A549 (cell line): Measurements from ENCODE around the gene SEMA4B. TPM values are rescaled to one million over a fixed set of nuclear protein-coding genes. Genes with fewer than 3 reads are reported as not detected.

Experiments used
- ATAC-seq, 2 experiments: fragments of 200-7000 bp in 1 of 2; fragments of >200 bp in 1 of 2; cut with Nextera tagmentation in 1 of 2; cut with Tn5 transposase in 1 of 2; 3 replicates each; pipeline versions ENCODE4 v1.8.0 to v1.9.1; 2018 to 2020; ENCODE audit warnings: mild to moderate bottlenecking in 1 of 2, moderate library complexity in 1 of 2
- CTCF ChIA-PET: fragments of 300-600 bp; sonication (Branson Sonifier 250); formaldehyde crosslinking; extraction: SDS; loops from one replicate; lab custom pipeline; 2021; ENCODE audit warnings: antibody characterized with exemption, inconsistent platforms; lab: Yijun Ruan, JAX
- POLR2A ChIA-PET: fragments of 350-600 bp; formaldehyde crosslinking; extraction: SDS; loops from one replicate; lab custom pipeline; 2021; ENCODE audit warnings: antibody characterized with exemption, inconsistent platforms; lab: Yijun Ruan, JAX
- DNase-seq, 2 experiments: peaks; one replicate each; pipeline versions ENCODE4 v3.0.0 to v3.0.0-alpha.2; 2011 to 2016; ENCODE audit warnings: low read depth in 1 of 2, low spot score in 1 of 2
- FAIRE-seq: peaks from 2 replicates; lab custom pipeline; 2011; peaks lifted over from hg19 to GRCh38; lab: Jason Lieb, UNC
- H3K27ac ChIP-seq, 2 experiments: fragments of >200 bp; sonication (Bioruptor Twin); formaldehyde crosslinking; 3 replicates each; pipeline ENCODE4 v1.5.1; 2016 to 2017
- H3K4me1 ChIP-seq: fragments of >200 bp; sonication (Bioruptor Twin); formaldehyde crosslinking; 3 replicates; pipeline ENCODE4 v1.6.1; 2016
- H3K4me2 ChIP-seq: fragments of >200 bp; sonication (Bioruptor Twin); formaldehyde crosslinking; 3 replicates; pipeline ENCODE4 v1.6.1; 2016
- H3K4me3 ChIP-seq: fragments of >200 bp; sonication (Bioruptor Twin); formaldehyde crosslinking; 3 replicates; pipeline ENCODE4 v1.5.1; 2016
- H3K9me3 ChIP-seq: fragments of >200 bp; sonication (Bioruptor Twin); formaldehyde crosslinking; 3 replicates; pipeline ENCODE4 v1.6.1; 2016
- BHLHE40 ChIP-seq: IDR thresholded peaks from 2 replicates; pipeline ENCODE4 v1.6.1; 2012; ENCODE audit warnings: low read depth, low read length, inconsistent platforms
- CHD4 ChIP-seq: fragments of 200-600 bp; sonication (generic); IDR thresholded peaks from 2 replicates; pipeline ENCODE4 v1.6.1; 2016; ENCODE audit warnings: antibody characterized with exemption, mild to moderate bottlenecking, borderline replicate concordance
- EHF ChIP-seq: fragments of 250-450 bp; sonication (Bioruptor Pico); IDR thresholded peaks from 2 replicates; pipeline ENCODE4 v1.5.0; 2020; ENCODE audit warnings: mild to moderate bottlenecking
- EHMT2 ChIP-seq: fragments of 200-600 bp; sonication (generic); IDR thresholded peaks from 2 replicates; pipeline ENCODE4 v1.6.1; 2016; ENCODE audit warnings: antibody characterized with exemption, low read depth, mild to moderate bottlenecking, moderate library complexity
- EP300 ChIP-seq, 2 experiments: fragments of >200 bp; sonication (Bioruptor Twin); formaldehyde crosslinking; IDR thresholded peaks; 2 replicates in 1 of 2; 3 replicates in 1 of 2; pipeline ENCODE4 v1.6.1; 2016 to 2017
- FOSB ChIP-seq: fragments of 250-450 bp; sonication (Bioruptor Pico); IDR thresholded peaks from 2 replicates; pipeline ENCODE4 v1.5.0; 2020; ENCODE audit warnings: mild to moderate bottlenecking, moderate library complexity
- FOSL2 ChIP-seq, 2 experiments: fragments of 450-650 bp in 1 of 2; fragments of >200 bp in 1 of 2; sonication (Bioruptor Twin) in 1 of 2; formaldehyde crosslinking; IDR thresholded peaks; 2 replicates each; pipeline versions ENCODE4 v1.5.0 to v1.6.1; 2016 to 2020; ENCODE audit warnings: mild to moderate bottlenecking in 1 of 2, moderate library complexity in 1 of 2
- FOXS1 ChIP-seq: fragments of 250-450 bp; sonication (Bioruptor Pico); IDR thresholded peaks from 2 replicates; pipeline ENCODE4 v1.5.0; 2020; ENCODE audit warnings: mild to moderate bottlenecking, moderate library complexity
- HEYL ChIP-seq: fragments of 250-450 bp; sonication (Bioruptor Pico); IDR thresholded peaks from 2 replicates; pipeline ENCODE4 v1.8.0; 2021; ENCODE audit warnings: mild to moderate bottlenecking, moderate library complexity
- HOXA7 ChIP-seq: fragments of 250-450 bp; sonication (Bioruptor Pico); IDR thresholded peaks from 2 replicates; pipeline ENCODE4 v1.5.0; 2020; ENCODE audit warnings: mild to moderate bottlenecking, moderate library complexity
- JUNB ChIP-seq: fragments of >200 bp; sonication (Bioruptor Twin); formaldehyde crosslinking; IDR thresholded peaks from 2 replicates; pipeline ENCODE4 v1.6.1; 2016
- KDM1A ChIP-seq: fragments of 200-600 bp; sonication (generic); IDR thresholded peaks from 2 replicates; pipeline ENCODE4 v1.6.1; 2016; ENCODE audit warnings: low read depth, mild to moderate bottlenecking
- KDM5A ChIP-seq: fragments of 200-600 bp; sonication (generic); IDR thresholded peaks from 2 replicates; pipeline ENCODE4 v1.6.1; 2016; ENCODE audit warnings: antibody characterized with exemption, mild to moderate bottlenecking
- POLR2A ChIP-seq: IDR thresholded peaks from 2 replicates; pipeline ENCODE4 v1.6.1; 2012; ENCODE audit warnings: mild to moderate bottlenecking, low read length
- ZFP36 ChIP-seq: fragments of 450-650 bp; IDR thresholded peaks from 2 replicates; pipeline ENCODE4 v1.6.1; 2014; ENCODE audit warnings: borderline replicate concordance; ENCODE audit not compliant: partially characterized antibody
- ZSCAN20 ChIP-seq: fragments of 250-450 bp; sonication (Bioruptor Pico); IDR thresholded peaks from 2 replicates; pipeline ENCODE4 v1.8.0; 2022; ENCODE audit warnings: mild to moderate bottlenecking, moderate library complexity
- WGBS: methylation state at CpG from one replicate; pipeline ENCODE4 v1.1.6; 2017; ENCODE audit errors: missing lambda C conversion rate; 5-methylcytosine and 5-hydroxymethylcytosine counted together
- polyA plus RNA-seq, 4 experiments: library from polyadenylated mRNA; depleted of rRNA in 3 of 4; stranded (reverse); fragments of >200 nt; fragmentation: RNase III in 1 of 4; extraction: RNeasy Plus Mini Kit Qiagen cat#74134 plus additional on column Dnase treatment in 1 of 4; gene quantifications; 2 replicates in 3 of 4; 3 replicates in 1 of 4; pipeline ENCODE4 v1.2.3, GENCODE V29; 2011 to 2017
- TF ChIP-seq, protein P1 (sequence below): fragments of 450-650 bp; IDR thresholded peaks from 2 replicates; pipeline ENCODE4 v1.6.1; 2014; ENCODE audit warnings: antibody characterized with exemption

SEMA4B gene
- polyA plus RNA-seq, 2 of the 4 experiments (the other 2 are of a cell fraction) = 45.3 to 47.1 TPM

DNA sequence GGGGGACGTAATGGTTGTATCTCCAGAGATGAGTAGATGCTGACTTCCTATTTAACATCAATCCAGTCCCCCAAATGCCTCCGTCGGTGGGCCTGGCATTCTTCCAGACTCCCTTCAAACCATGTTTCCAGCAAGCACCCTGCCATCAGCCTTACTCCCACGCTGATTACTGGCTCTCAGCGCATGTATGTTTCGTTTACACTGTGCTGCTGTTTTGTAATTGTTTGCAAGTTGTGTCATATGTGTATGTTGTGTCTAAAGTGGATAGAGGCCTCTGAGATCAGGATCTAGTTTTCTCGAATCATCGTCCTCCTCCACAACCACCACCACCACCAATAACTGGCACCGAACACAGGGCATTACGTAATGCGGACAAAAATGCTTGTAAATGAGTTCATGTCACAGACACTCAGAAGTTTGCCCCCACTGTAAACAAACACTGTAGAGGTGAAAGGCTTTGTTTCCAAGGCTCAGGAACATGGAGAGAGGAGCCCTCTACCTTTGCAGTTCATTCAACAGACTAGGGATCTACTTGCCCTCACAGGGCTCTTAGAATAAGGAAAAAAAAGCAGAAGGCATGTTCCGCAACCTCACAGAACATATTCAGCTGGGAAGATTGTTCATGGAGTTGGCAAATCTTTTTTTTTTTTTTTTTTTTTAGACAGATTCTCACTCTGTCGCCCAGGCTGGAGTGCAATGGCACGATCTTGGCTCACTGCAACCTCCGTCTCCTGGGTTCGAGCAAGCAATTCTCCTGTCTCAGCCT lies 46.1 kb upstream of the SEMA4B start (continued):
- TF ChIP-seq, protein P1, sequence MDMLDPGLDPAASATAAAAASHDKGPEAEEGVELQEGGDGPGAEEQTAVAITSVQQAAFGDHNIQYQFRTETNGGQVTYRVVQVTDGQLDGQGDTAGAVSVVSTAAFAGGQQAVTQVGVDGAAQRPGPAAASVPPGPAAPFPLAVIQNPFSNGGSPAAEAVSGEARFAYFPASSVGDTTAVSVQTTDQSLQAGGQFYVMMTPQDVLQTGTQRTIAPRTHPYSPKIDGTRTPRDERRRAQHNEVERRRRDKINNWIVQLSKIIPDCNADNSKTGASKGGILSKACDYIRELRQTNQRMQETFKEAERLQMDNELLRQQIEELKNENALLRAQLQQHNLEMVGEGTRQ = no peak
- TF ChIP-seq EP300 (IDR thresholded peaks at IDR 0.05) = peak; percentile 85; a peak in 3 of 5 replicates
- no peak for TF ChIP-seq BHLHE40
- peak; percentile 74 for TF ChIP-seq FOSL2 (IDR thresholded peaks at IDR 0.05)
- TF ChIP-seq FOSL2 (CRISPR knock-in tag; IDR thresholded peaks at IDR 0.05) = peak; percentile 87

DNA sequence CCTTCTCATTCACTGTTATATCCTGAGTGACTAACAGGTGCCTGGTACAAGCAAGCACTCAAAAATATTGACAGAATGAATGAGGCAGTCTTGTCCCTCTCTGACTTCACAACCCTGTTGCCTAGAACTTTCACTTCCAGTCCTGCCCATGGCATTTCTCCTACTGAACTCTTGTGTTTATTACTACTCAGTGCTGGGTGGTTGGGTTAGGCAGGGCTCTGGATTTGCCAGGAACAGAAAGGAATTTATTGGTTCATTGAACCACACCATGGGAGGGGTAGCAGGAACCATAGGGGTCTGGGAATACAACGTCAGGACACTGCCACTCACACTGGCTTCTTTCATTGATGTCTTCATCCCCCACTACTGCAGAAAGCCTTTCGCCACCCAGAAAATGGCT lies 41.9 kb upstream of the SEMA4B start:
- Histone ChIP-seq H3K9me3 (no peaks in the 10 kb centered on the region), H3K4me2 (peak overlapping the region; percentile 68), H3K27ac (peak overlapping the region; percentile 85 to 94), H3K4me3 (no peak overlapping the region), H3K4me1 (peaks cover 83% of the 10 kb centered on the region)
- 90% methylated on average over 2 of the region's 2 CpGs for WGBS
- no peak for TF ChIP-seq JUNB
- TF ChIP-seq, protein P1 = no peak
- no peak for TF ChIP-seq HOXA7 (CRISPR knock-in tag)
- no peak for TF ChIP-seq EHF
- no peak for TF ChIP-seq KDM1A
- no peak for TF ChIP-seq BHLHE40
- no peak for TF ChIP-seq EP300 (IDR thresholded peaks at IDR 0.05)
- FAIRE-seq = no peak
- ChIA-PET POLR2A (no interaction called here), CTCF (interaction anchor here (0.7 kb wide), 1 partner anchor 92 kb away, joined by 3 read pairs; no protein-coding TSS in a partner anchor)
- DNase-seq = no peak
- ATAC-seq = no peak

- H3K4me2 ChIP-seq = peak overlapping the region; percentile 45
- ChIA-PET POLR2A (interaction anchor here (1.2 kb wide), 1 partner anchor 39 kb away, joined by 3 read pairs; no protein-coding TSS in a partner anchor), CTCF (interaction anchor here (0.8 to 6.9 kb wide), 7 partner anchors 9 to 286 kb away, joined by 3 to 115 read pairs (median 6); no protein-coding TSS in a partner anchor)
- H3K4me3 ChIP-seq = no peak overlapping the region
- WGBS = 66% methylated on average over 14 of the region's 14 CpGs
- ATAC-seq = no peak
- peak overlapping the region; percentile 85 to 94 for H3K27ac ChIP-seq
- TF ChIP-seq EP300 (IDR thresholded peaks at IDR 0.05) (no peak), EHMT2 (no peak), KDM5A (no peak), CHD4 (no peak), ZSCAN20 (CRISPR knock-in tag) (no peak)
- H3K9me3 ChIP-seq = no peaks in the 10 kb centered on the region
- peak in 1 of 2 experiments; percentile 23 for DNase-seq
- no peak for FAIRE-seq
- H3K4me1 ChIP-seq = peaks cover 84% of the 10 kb centered on the region
Measured at GRCh38 chr15:90160781-90161727, 40.1 kb upstream of the SEMA4B start.

DNA sequence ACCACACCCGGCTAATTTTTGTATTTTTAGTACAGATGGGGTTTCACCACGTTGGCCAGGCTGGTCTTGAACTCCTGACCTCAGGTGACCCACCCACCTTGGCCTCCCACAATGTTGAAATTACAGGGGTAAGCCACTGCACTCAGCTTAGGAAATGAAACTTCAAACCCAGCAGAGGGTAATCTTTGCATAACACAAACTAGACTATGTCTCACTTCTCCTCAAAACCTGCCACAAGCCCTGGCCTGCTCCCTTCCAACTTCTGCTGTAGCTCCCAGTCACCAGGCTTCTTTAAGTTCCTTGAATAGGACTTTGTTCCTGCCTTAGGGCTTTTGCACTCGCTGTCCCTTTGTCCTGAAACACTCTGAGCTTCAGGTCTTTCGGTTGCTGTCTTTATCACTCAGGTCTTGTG lies 39.2 kb upstream of the SEMA4B start:
- peak overlapping the region; percentile 45; the same call in 2 of the 3 replicates for H3K4me2 ChIP-seq
- CTCF ChIA-PET = interaction anchor here (0.8 to 6.9 kb wide), 7 partner anchors 10 to 287 kb away, joined by 3 to 115 read pairs (median 6); no protein-coding TSS in a partner anchor
- peaks cover 84% of the 10 kb centered on the region for H3K4me1 ChIP-seq
- DNase-seq (peak in 1 of 2 experiments; percentile 35), FAIRE-seq (no peak), ATAC-seq (no peak)
- H3K9me3 ChIP-seq = no peaks in the 10 kb centered on the region
- H3K27ac ChIP-seq = peak overlapping the region; percentile 85 to 94
- POLR2A ChIA-PET = interaction anchor here (1.2 kb wide), 1 partner anchor 39 kb away, joined by 3 read pairs; no protein-coding TSS in a partner anchor
- H3K4me3 ChIP-seq = no peak overlapping the region
- TF ChIP-seq ZFP36 = peak; percentile 77
- no peak for TF ChIP-seq FOSB (CRISPR knock-in tag)
- no peak for TF ChIP-seq FOXS1 (CRISPR knock-in tag)
- no peak for TF ChIP-seq POLR2A
- no peak for TF ChIP-seq HOXA7 (CRISPR knock-in tag)
- peak; percentile 36; the same call in 1 of the 2 replicates for TF ChIP-seq HEYL
- no peak for TF ChIP-seq KDM5A
- WGBS = 35% methylated on average over 4 of the region's 4 CpGs
